Omental fat pad (tissue), 4 donors: Measurements from ENCODE around the gene SYTL3. TPM values are rescaled to one million over a fixed set of nuclear protein-coding genes. Genes with fewer than 3 reads are reported as not detected.

Experiments used
- ATAC-seq: fragments of 150-250 bp; one replicate; pipeline ENCODE4 v1.9.1; 2016; ENCODE audit warnings: mild to moderate bottlenecking, moderate library complexity; ENCODE audit not compliant: low FRiP score
- DNase-seq: peaks from one replicate; pipeline ENCODE4 v3.0.0-alpha.2; 2019; ENCODE audit warnings: low spot score
- CTCF ChIP-seq, 3 donors: fragments of 450-650 bp; IDR thresholded peaks; one replicate each; pipeline ENCODE4 v1.5.1; 2016 to 2017; ENCODE audit warnings: antibody characterized with exemption in 3 of 3, mild to moderate bottlenecking in 3 of 3, moderate library complexity in 2 of 3
- total RNA-seq, 4 donors: library from RNA; depleted of rRNA; stranded (reverse); fragments of >200 nt; gene quantifications; one replicate each; pipeline ENCODE4 v1.1.0, GENCODE V29; 2016

Gene SYTL3
- total RNA-seq, 4 donors from 2014 or later: 5.3 to 16.3 (median 6.8) TPM

- peak; percentile 47 for ATAC-seq
- no peak for DNase-seq
- TF ChIP-seq CTCF (IDR thresholded peaks at IDR 0.05): no peak
Measured at GRCh38 chr6:158799051-158799792, 149.4 kb downstream of the SYTL3 start.

GRCh38 chr6:158801655-158802294 lies 151.9 kb downstream of the SYTL3 start:
- no peak for TF ChIP-seq CTCF (IDR thresholded peaks at IDR 0.05)
- DNase-seq (no peak), ATAC-seq (peak; percentile 13)

- no peak for TF ChIP-seq CTCF (IDR thresholded peaks at IDR 0.05)
- ATAC-seq (no peak), DNase-seq (no peak)
Measured at GRCh38 chr6:158803733-158804143, 153.9 kb downstream of the SYTL3 start.

- no peak for TF ChIP-seq CTCF (IDR thresholded peaks at IDR 0.05)
- DNase-seq: no peak
- ATAC-seq: no peak
Measured at GRCh38 chr6:158804207-158804606, 154.4 kb downstream of the SYTL3 start.

GRCh38 chr6:158805698-158806377 lies 156.0 kb downstream of the SYTL3 start:
- TF ChIP-seq CTCF (IDR thresholded peaks at IDR 0.05): no peak
- ATAC-seq (no peak), DNase-seq (no peak)

GRCh38 chr6:158807515-158808441 lies 157.9 kb downstream of the SYTL3 start:
- TF ChIP-seq CTCF (IDR thresholded peaks at IDR 0.05): no peak

More at GRCh38 chr6:158807515-158808441, 157.9 kb downstream of the SYTL3 start:
- DNase-seq (no peak), ATAC-seq (no peak)
